AG09309 (cell line): ENCODE data around the gene FBN2.

Source experiments
- DNase-seq: peaks from one replicate; pipeline ENCODE4 v3.0.0-alpha.2; 2010; ENCODE audit warnings: low read depth
- H3K4me3 ChIP-seq: 2 replicates; pipeline ENCODE4 v1.5.1; 2011; ENCODE audit warnings: mild to moderate bottlenecking, low read depth, low read length, moderate library complexity; ENCODE audit not compliant: control insufficient read depth
- CTCF ChIP-seq: IDR thresholded peaks from 2 replicates; pipeline ENCODE4 v1.5.1; 2011; ENCODE audit warnings: mild to moderate bottlenecking, low read depth, low read length, inconsistent platforms; ENCODE audit not compliant: insufficient read depth, control insufficient read depth; ENCODE audit errors: missing control alignments

FBN2 gene

GRCh38 chr5:128397876-128398275, 140.2 kb downstream of the FBN2 start:
- TF ChIP-seq CTCF, result no peak
- no peak overlapping the region for H3K4me3 ChIP-seq
- DNase-seq, result no peak

- no peak for DNase-seq
- TF ChIP-seq CTCF, result no peak
- no peak overlapping the region for H3K4me3 ChIP-seq
These were observed 143.0 kb downstream of the FBN2 start for GRCh38 chr5:128395073-128395472.

- no peak overlapping the region for H3K4me3 ChIP-seq
- DNase-seq, result no peak
- TF ChIP-seq CTCF, result no peak
These were observed 154.0 kb downstream of the FBN2 start for GRCh38 chr5:128384068-128384467.

- no peak for DNase-seq
- H3K4me3 ChIP-seq, result no peak overlapping the region
- no peak for TF ChIP-seq CTCF
These were observed 157.7 kb downstream of the FBN2 start for GRCh38 chr5:128380337-128380736.

GRCh38 chr5:128378632-128379031, 159.4 kb downstream of the FBN2 start:
- no peak overlapping the region for H3K4me3 ChIP-seq
- DNase-seq, result no peak
- no peak for TF ChIP-seq CTCF

GRCh38 chr5:128378196-128378595, 159.8 kb downstream of the FBN2 start:
- TF ChIP-seq CTCF, result no peak
- H3K4me3 ChIP-seq, result no peak overlapping the region
- DNase-seq, result no peak

- H3K4me3 ChIP-seq, result no peak overlapping the region
- TF ChIP-seq CTCF, result no peak
- DNase-seq, result no peak
These were observed 161.5 kb downstream of the FBN2 start for GRCh38 chr5:128376577-128376976.
